Measurements from ENCODE around the gene CACNA1S. TPM values are rescaled to one million over a fixed set of nuclear protein-coding genes. Genes with fewer than 3 reads are reported as not detected.

Gene CACNA1S
- total RNA-seq, 1 experiment from 2014 or later = not detected

DNA sequence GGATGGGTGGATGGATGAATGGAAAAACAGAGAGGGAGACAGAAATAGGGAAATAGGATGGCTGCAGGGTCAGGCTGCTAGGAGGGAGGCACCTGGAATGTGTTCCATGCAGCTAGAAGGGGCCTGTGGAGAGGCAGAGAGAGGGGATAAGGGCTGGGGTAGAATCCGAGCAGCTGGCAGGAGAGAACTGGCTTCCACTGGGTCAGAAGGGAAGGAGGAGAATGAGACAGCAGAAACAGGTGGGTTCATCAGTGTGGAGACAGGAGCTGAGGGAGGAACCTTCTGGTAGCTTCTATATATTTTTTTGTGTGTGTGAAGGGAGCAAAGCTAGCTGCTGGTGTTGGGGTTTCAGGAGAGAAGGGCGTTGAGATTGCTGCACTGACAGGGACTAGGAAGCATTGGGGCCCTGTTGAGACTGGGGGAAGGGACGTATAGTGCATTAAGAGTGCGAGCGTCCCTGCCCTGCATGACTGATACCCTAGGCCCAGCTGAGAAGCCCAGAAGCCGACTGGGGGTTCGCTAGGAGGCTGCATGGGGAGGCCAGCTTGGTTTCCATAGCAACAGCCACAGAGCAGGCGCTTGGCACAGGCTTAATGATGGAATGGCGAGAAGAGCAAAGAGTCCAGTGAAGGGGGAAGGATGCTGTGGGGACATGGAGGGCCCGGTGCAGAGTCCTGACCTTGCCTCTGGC lies 73.9 kb downstream of the CACNA1S start:
- Histone ChIP-seq H3K4me3 (ENCODE audit: low read depth in 2 of 2, low read length in 2 of 2) (no peak overlapping the region), H3K4me1 (ENCODE audit: control insufficient read depth, insufficient read depth, low read length) (no peaks in the 10 kb centered on the region), H3K27ac (ENCODE audit: low read length) (no peak overlapping the region), H3K36me3 (ENCODE audit: control insufficient read depth, insufficient read depth, low read length) (no peaks in the 10 kb centered on the region), H3K9me3 (ENCODE audit: control insufficient read depth, insufficient read depth, low read depth, low read length) (no peaks in the 10 kb centered on the region), H3K27me3 (ENCODE audit: control insufficient read depth, insufficient read depth, low read length) (no peaks in the 10 kb centered on the region)
- ChIA-PET POLR2A (no interaction called here), CTCF (no interaction called here)
- no peak for DNase-seq (ENCODE audit: low read depth, low spot score)
- intact Hi-C loops (cut with micrococcal nuclease; ENCODE audit: unreplicated experiment) (no loop called here), in situ Hi-C loops (cut with HindIII; ENCODE audit: low pct_unique_long_range_greater_than_20kb, low sequenced_read_pairs) (no loop called here)
- no TSS peak for BruUV-seq (replicated peaks)
- no peak for TF ChIP-seq TCF7L2 (IDR thresholded peaks at IDR 0.05; ENCODE audit: low read depth, low read length)
- TF ChIP-seq SIN3A (IDR thresholded peaks at IDR 0.05; ENCODE audit: borderline replicate concordance, insufficient read depth, low read depth, low read length) = no peak
- TF ChIP-seq, protein P1, sequence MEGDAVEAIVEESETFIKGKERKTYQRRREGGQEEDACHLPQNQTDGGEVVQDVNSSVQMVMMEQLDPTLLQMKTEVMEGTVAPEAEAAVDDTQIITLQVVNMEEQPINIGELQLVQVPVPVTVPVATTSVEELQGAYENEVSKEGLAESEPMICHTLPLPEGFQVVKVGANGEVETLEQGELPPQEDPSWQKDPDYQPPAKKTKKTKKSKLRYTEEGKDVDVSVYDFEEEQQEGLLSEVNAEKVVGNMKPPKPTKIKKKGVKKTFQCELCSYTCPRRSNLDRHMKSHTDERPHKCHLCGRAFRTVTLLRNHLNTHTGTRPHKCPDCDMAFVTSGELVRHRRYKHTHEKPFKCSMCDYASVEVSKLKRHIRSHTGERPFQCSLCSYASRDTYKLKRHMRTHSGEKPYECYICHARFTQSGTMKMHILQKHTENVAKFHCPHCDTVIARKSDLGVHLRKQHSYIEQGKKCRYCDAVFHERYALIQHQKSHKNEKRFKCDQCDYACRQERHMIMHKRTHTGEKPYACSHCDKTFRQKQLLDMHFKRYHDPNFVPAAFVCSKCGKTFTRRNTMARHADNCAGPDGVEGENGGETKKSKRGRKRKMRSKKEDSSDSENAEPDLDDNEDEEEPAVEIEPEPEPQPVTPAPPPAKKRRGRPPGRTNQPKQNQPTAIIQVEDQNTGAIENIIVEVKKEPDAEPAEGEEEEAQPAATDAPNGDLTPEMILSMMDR (IDR thresholded peaks at IDR 0.05) = no peak
- TF ChIP-seq POLR2AphosphoS5 (IDR thresholded peaks at IDR 0.05; ENCODE audit: low read depth, low read length) = no peak
- TF ChIP-seq, protein P2, sequence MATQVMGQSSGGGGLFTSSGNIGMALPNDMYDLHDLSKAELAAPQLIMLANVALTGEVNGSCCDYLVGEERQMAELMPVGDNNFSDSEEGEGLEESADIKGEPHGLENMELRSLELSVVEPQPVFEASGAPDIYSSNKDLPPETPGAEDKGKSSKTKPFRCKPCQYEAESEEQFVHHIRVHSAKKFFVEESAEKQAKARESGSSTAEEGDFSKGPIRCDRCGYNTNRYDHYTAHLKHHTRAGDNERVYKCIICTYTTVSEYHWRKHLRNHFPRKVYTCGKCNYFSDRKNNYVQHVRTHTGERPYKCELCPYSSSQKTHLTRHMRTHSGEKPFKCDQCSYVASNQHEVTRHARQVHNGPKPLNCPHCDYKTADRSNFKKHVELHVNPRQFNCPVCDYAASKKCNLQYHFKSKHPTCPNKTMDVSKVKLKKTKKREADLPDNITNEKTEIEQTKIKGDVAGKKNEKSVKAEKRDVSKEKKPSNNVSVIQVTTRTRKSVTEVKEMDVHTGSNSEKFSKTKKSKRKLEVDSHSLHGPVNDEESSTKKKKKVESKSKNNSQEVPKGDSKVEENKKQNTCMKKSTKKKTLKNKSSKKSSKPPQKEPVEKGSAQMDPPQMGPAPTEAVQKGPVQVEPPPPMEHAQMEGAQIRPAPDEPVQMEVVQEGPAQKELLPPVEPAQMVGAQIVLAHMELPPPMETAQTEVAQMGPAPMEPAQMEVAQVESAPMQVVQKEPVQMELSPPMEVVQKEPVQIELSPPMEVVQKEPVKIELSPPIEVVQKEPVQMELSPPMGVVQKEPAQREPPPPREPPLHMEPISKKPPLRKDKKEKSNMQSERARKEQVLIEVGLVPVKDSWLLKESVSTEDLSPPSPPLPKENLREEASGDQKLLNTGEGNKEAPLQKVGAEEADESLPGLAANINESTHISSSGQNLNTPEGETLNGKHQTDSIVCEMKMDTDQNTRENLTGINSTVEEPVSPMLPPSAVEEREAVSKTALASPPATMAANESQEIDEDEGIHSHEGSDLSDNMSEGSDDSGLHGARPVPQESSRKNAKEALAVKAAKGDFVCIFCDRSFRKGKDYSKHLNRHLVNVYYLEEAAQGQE (IDR thresholded peaks at IDR 0.05; ENCODE audit: insufficient read depth in 1 of 2, low read depth in 2 of 2, low read length in 1 of 2) = no peak
- no peak for ATAC-seq

DNA sequence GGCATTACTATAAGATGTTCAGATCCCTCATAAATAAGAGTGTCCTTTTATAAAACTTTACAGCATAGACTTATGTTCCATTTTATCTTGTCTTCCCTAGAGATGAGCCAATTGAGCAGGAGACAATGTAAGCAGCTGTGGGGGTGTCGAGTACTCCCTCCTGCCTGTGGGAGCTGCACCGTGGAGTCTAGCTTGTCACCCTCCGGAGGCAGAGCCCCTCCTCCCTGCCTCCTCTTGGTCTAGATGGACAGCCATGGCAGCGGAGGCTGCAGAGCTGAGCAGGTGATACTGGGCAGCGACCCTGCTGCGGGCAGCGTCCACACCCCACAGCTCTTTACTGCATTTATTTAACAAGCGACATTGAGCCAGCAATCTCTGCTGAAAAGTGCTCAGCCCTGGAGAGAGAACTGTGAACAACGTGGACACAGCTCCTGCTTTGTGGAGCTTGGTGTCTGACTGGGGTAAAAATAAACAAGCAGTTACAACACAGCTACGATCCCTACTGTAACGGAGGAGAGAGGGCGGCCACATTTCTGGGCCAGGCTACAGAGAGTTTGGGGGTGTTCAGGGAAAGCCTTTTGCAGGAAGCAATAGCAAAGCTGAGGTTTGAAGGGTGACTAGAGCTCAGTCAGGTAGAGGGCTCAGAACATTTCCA lies 75.9 kb downstream of the CACNA1S start:
- in situ Hi-C loops (cut with HindIII; ENCODE audit: low pct_unique_long_range_greater_than_20kb, low sequenced_read_pairs) (no loop called here), intact Hi-C loops (cut with micrococcal nuclease; ENCODE audit: unreplicated experiment) (no loop called here)
- no peak for ATAC-seq
- BruUV-seq (replicated peaks) = no TSS peak
- ChIA-PET POLR2A (no interaction called here), CTCF (interaction anchor here (0.6 kb wide), 1 partner anchor 77 kb away, joined by 16 read pairs; no protein-coding TSS in a partner anchor)
- no peaks in the 10 kb centered on the region for H3K36me3 ChIP-seq (ENCODE audit: control insufficient read depth, insufficient read depth, low read length)
- no peaks in the 10 kb centered on the region for H3K9me3 ChIP-seq (ENCODE audit: control insufficient read depth, insufficient read depth, low read depth, low read length)
- no peaks in the 10 kb centered on the region for H3K4me1 ChIP-seq (ENCODE audit: control insufficient read depth, insufficient read depth, low read length)
- no peak overlapping the region for H3K4me3 ChIP-seq (ENCODE audit: low read depth in 2 of 2, low read length in 2 of 2)
- TF ChIP-seq, protein P2 (IDR thresholded peaks at IDR 0.05; ENCODE audit: insufficient read depth in 1 of 2, low read depth in 2 of 2, low read length in 1 of 2) = no peak
- no peak for TF ChIP-seq POLR2AphosphoS5 (IDR thresholded peaks at IDR 0.05; ENCODE audit: low read depth, low read length)
- TF ChIP-seq, protein P1 (IDR thresholded peaks at IDR 0.05) = no peak
- TF ChIP-seq TCF7L2 (IDR thresholded peaks at IDR 0.05; ENCODE audit: low read depth, low read length) = no peak
- TF ChIP-seq SIN3A (IDR thresholded peaks at IDR 0.05; ENCODE audit: borderline replicate concordance, insufficient read depth, low read depth, low read length) = no peak
- peaks cover 4% of the 10 kb centered on the region; the same call in 1 of the 2 replicates for H3K27me3 ChIP-seq (ENCODE audit: control insufficient read depth, insufficient read depth, low read length)
- no peak overlapping the region for H3K27ac ChIP-seq (ENCODE audit: low read length)
- DNase-seq (ENCODE audit: low read depth, low spot score) = no peak

Data from Panc1 (cell line).